ENCODE results near the gene SEMA4G. TPM values are rescaled to one million over a fixed set of nuclear protein-coding genes. Genes with fewer than 3 reads are reported as not detected.

Gene SEMA4G
- total and polyA plus RNA-seq, 2 of the 13 experiments (the other 11 are each of a cell fraction or from before 2014, with no cell fraction given): 46.2 to 207 TPM

GRCh38 chr10:100986952-100987684 lies 17.8 kb downstream of the SEMA4G start, which contains the start of the genes MRPL43 and TWNK (continued):
- TF ChIP-seq SMAD3 (CRISPR knock-in tag; IDR thresholded peaks at IDR 0.05) (no peak), RARG (CRISPR knock-in tag; IDR thresholded peaks at IDR 0.05; ENCODE audit: low read depth) (no peak), ZNF841 (CRISPR knock-in tag; IDR thresholded peaks at IDR 0.05; ENCODE audit: borderline replicate concordance) (peak; percentile 74; the same call in 1 of the 2 replicates), ZUFSP (CRISPR knock-in tag; IDR thresholded peaks at IDR 0.05; ENCODE audit: borderline replicate concordance) (no peak), ZNF333 (CRISPR knock-in tag; IDR thresholded peaks at IDR 0.05; ENCODE audit: borderline replicate concordance) (no peak), ZBTB7A (CRISPR knock-in tag; IDR thresholded peaks at IDR 0.05) (peak; percentile 44; the same call in 1 of the 2 replicates), SALL2 (CRISPR knock-in tag; IDR thresholded peaks at IDR 0.05) (peak; percentile 77; the same call in 1 of the 2 replicates), SMARCE1 (IDR thresholded peaks at IDR 0.05; ENCODE audit: borderline replicate concordance) (no peak), BRCA1 (CRISPR knock-in tag; IDR thresholded peaks at IDR 0.05) (peak; percentile 84), MXI1 (IDR thresholded peaks at IDR 0.05; ENCODE audit: borderline replicate concordance, low read depth, low read length) (peak; percentile 98), IRF9 (CRISPR knock-in tag; IDR thresholded peaks at IDR 0.05; ENCODE audit: borderline replicate concordance) (no peak), FOXK1 (CRISPR knock-in tag; IDR thresholded peaks at IDR 0.05; ENCODE audit: borderline replicate concordance, low read depth) (peak; percentile 97), PAX8 (CRISPR knock-in tag; IDR thresholded peaks at IDR 0.05; ENCODE audit: borderline replicate concordance) (no peak), FOXK2 (IDR thresholded peaks at IDR 0.05) (peak; percentile 60; the same call in 1 of the 2 replicates), STAT5B (CRISPR knock-in tag; IDR thresholded peaks at IDR 0.05) (no peak), MIER3 (CRISPR knock-in tag; IDR thresholded peaks at IDR 0.05; ENCODE audit: borderline replicate concordance) (no peak), KLF13 (CRISPR knock-in tag; IDR thresholded peaks at IDR 0.05) (0 out of 2 replicates have a peak, but pooled peaks have one; percentile 53)
- TF ChIP-seq, protein P1, sequence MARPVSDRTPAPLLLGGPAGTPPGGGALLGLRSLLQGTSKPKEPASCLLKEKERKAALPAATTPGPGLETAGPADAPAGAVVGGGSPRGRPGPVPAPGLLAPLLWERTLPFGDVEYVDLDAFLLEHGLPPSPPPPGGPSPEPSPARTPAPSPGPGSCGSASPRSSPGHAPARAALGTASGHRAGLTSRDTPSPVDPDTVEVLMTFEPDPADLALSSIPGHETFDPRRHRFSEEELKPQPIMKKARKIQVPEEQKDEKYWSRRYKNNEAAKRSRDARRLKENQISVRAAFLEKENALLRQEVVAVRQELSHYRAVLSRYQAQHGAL (CRISPR knock-in tag; IDR thresholded peaks at IDR 0.05; ENCODE audit: not compliant biosample characterization): no peak
- TF ChIP-seq, protein P2, sequence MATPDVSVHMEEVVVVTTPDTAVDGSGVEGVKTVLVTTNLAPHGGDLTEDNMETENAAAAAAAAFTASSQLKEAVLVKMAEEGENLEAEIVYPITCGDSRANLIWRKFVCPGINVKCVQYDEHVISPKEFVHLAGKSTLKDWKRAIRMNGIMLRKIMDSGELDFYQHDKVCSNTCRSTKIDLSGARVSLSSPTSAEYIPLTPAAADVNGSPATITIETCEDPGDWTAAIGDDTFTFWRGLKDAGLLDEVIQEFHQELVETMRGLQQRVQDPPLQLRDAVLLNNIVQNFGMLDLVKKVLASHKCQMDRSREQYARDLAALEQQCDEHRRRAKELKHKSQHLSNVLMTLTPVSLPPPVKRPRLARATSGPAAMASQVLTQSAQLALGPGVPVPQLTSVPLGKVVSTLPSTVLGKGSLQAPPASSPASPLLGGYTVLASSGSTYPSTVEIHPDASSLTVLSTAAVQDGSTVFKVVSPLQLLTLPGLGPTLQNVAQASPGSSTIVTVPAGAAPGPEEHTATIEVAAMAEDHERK (CRISPR knock-in tag; IDR thresholded peaks at IDR 0.05; ENCODE audit: low read depth): no peak
- TF ChIP-seq, protein P3, sequence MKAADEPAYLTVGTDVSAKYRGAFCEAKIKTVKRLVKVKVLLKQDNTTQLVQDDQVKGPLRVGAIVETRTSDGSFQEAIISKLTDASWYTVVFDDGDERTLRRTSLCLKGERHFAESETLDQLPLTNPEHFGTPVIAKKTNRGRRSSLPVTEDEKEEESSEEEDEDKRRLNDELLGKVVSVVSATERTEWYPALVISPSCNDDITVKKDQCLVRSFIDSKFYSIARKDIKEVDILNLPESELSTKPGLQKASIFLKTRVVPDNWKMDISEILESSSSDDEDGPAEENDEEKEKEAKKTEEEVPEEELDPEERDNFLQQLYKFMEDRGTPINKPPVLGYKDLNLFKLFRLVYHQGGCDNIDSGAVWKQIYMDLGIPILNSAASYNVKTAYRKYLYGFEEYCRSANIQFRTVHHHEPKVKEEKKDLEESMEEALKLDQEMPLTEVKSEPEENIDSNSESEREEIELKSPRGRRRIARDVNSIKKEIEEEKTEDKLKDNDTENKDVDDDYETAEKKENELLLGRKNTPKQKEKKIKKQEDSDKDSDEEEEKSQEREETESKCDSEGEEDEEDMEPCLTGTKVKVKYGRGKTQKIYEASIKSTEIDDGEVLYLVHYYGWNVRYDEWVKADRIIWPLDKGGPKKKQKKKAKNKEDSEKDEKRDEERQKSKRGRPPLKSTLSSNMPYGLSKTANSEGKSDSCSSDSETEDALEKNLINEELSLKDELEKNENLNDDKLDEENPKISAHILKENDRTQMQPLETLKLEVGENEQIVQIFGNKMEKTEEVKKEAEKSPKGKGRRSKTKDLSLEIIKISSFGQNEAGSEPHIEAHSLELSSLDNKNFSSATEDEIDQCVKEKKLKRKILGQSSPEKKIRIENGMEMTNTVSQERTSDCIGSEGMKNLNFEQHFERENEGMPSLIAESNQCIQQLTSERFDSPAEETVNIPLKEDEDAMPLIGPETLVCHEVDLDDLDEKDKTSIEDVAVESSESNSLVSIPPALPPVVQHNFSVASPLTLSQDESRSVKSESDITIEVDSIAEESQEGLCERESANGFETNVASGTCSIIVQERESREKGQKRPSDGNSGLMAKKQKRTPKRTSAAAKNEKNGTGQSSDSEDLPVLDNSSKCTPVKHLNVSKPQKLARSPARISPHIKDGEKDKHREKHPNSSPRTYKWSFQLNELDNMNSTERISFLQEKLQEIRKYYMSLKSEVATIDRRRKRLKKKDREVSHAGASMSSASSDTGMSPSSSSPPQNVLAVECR (CRISPR knock-in tag; IDR thresholded peaks at IDR 0.05; ENCODE audit: borderline replicate concordance): peak; percentile 97
